ELF-1 (cell line): Measurements from ENCODE around the gene ODC1.
A peak's percentile ranks its signal among the peaks of the same experiment; 100 is the strongest.

ENCODE experiments used
- DNase-seq: peaks from one replicate; pipeline ENCODE4 v3.0.0-alpha.2; 2016; ENCODE audit warnings: low read depth, low spot score

Gene ODC1

GRCh38 chr2:10402062-10402585, 46.0 kb downstream of the ODC1 start:
- no peak for DNase-seq

GRCh38 chr2:10400978-10401951, 46.9 kb downstream of the ODC1 start:
- DNase-seq = no peak

GRCh38 chr2:10400568-10400977, 47.6 kb downstream of the ODC1 start:
- no peak for DNase-seq

- DNase-seq = no peak
These were observed 48.1 kb downstream of the ODC1 start for GRCh38 chr2:10400002-10400401.

GRCh38 chr2:10399358-10399757, 48.8 kb downstream of the ODC1 start:
- no peak for DNase-seq

- DNase-seq = no peak
These were observed 49.6 kb downstream of the ODC1 start for GRCh38 chr2:10398496-10398895.

GRCh38 chr2:10397878-10398277, 50.2 kb downstream of the ODC1 start:
- DNase-seq = no peak

- no peak for DNase-seq
These were observed 50.7 kb downstream of the ODC1 start for GRCh38 chr2:10397297-10397875.

- DNase-seq = no peak
These were observed 51.7 kb downstream of the ODC1 start for GRCh38 chr2:10396464-10396863.

GRCh38 chr2:10395893-10396292, 52.2 kb downstream of the ODC1 start:
- DNase-seq = no peak

- no peak for DNase-seq
These were observed 54.5 kb downstream of the ODC1 start for GRCh38 chr2:10393640-10393982.

- DNase-seq = peak; percentile 31
These were observed 55.0 kb downstream of the ODC1 start for GRCh38 chr2:10392951-10393639.

GRCh38 chr2:10392548-10392947, 55.6 kb downstream of the ODC1 start:
- no peak for DNase-seq

- no peak for DNase-seq
These were observed 56.0 kb downstream of the ODC1 start for GRCh38 chr2:10392100-10392499.

- DNase-seq = no peak
These were observed 57.7 kb downstream of the ODC1 start for GRCh38 chr2:10390369-10390801.
